Esophagus muscularis mucosa (tissue), 3 donors: ENCODE measurements around the gene TRDMT1.

Experiments
- POLR2A ChIP-seq: fragments of 450-650 bp; IDR thresholded peaks from one replicate; pipeline ENCODE4 v1.6.1; 2017; ENCODE audit warnings: antibody characterized with exemption, moderate library complexity, mild to moderate bottlenecking, low read depth
- POLR2AphosphoS5 ChIP-seq, 2 donors: sonication (generic); formaldehyde crosslinking; IDR thresholded peaks; one replicate each; pipeline ENCODE4 v1.6.1; 2017; ENCODE audit warnings: antibody characterized with exemption in 2 of 2
- TF ChIP-seq, protein P1 (sequence below), 3 experiments: fragments of 200-600 bp in 2 of 3; fragments of 450-650 bp in 1 of 3; sonication (generic) in 2 of 3; IDR thresholded peaks; one replicate each; pipeline ENCODE4 v1.5.1; 2017 to 2019; ENCODE audit warnings: antibody characterized with exemption in 3 of 3, mild to moderate bottlenecking in 2 of 3, moderate library complexity in 1 of 3

DNA sequence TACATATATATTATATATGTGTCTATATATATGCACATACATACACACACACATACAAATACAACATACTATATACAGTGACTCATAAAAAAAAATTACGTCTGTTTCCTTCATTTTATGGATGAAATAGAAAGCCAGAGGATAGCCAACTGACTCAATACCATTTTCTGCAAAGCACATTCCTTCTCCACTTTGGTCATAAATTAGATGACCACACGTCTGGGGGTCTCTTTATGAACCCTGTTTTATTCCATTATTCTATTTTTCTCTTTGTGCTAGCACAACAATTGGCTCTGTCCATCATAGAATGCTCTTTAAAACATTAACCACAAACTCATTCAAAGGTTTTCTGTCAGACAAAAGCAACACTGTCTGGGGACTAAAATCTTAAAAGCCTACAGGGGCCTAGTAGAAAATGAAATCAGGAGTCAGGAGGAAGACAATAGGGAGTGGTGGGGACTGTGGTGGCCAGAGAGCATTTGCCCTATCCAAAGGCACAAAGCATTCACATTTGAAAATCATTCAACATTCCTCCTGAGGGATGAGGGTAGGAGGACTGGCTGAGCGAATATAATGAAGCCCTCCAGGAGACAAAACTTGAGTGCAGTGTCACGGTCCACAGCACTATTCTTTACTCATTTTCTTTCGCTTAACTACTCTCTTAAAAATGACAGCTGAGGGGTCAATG lies 76.1 kb downstream of the TRDMT1 start:
- TF ChIP-seq, protein P1, sequence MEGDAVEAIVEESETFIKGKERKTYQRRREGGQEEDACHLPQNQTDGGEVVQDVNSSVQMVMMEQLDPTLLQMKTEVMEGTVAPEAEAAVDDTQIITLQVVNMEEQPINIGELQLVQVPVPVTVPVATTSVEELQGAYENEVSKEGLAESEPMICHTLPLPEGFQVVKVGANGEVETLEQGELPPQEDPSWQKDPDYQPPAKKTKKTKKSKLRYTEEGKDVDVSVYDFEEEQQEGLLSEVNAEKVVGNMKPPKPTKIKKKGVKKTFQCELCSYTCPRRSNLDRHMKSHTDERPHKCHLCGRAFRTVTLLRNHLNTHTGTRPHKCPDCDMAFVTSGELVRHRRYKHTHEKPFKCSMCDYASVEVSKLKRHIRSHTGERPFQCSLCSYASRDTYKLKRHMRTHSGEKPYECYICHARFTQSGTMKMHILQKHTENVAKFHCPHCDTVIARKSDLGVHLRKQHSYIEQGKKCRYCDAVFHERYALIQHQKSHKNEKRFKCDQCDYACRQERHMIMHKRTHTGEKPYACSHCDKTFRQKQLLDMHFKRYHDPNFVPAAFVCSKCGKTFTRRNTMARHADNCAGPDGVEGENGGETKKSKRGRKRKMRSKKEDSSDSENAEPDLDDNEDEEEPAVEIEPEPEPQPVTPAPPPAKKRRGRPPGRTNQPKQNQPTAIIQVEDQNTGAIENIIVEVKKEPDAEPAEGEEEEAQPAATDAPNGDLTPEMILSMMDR (IDR thresholded peaks at IDR 0.05), result no peak
- TF ChIP-seq POLR2A (no peak), POLR2AphosphoS5 (IDR thresholded peaks at IDR 0.05) (no peak)
